A549 (cell line): ENCODE data around the gene SNRPA1. TPM values are rescaled to one million over a fixed set of nuclear protein-coding genes. Genes with fewer than 3 reads are reported as not detected.

Source experiments
- ATAC-seq, 2 experiments: fragments of 200-7000 bp in 1 of 2; fragments of >200 bp in 1 of 2; cut with Nextera tagmentation in 1 of 2; cut with Tn5 transposase in 1 of 2; 3 replicates each; pipeline versions ENCODE4 v1.8.0 to v1.9.1; 2018 to 2020; ENCODE audit warnings: mild to moderate bottlenecking in 1 of 2, moderate library complexity in 1 of 2
- CTCF ChIA-PET: fragments of 300-600 bp; sonication (Branson Sonifier 250); formaldehyde crosslinking; extraction: SDS; loops from one replicate; lab custom pipeline; 2021; ENCODE audit warnings: antibody characterized with exemption, inconsistent platforms; lab: Yijun Ruan, JAX
- POLR2A ChIA-PET: fragments of 350-600 bp; formaldehyde crosslinking; extraction: SDS; loops from one replicate; lab custom pipeline; 2021; ENCODE audit warnings: antibody characterized with exemption, inconsistent platforms; lab: Yijun Ruan, JAX
- DNase-seq, 2 experiments: peaks; one replicate each; pipeline versions ENCODE4 v3.0.0 to v3.0.0-alpha.2; 2011 to 2016; ENCODE audit warnings: low read depth in 1 of 2, low spot score in 1 of 2
- FAIRE-seq: peaks from 2 replicates; lab custom pipeline; 2011; peaks lifted over from hg19 to GRCh38; lab: Jason Lieb, UNC
- H3K27ac ChIP-seq, 2 experiments: fragments of >200 bp; sonication (Bioruptor Twin); formaldehyde crosslinking; 3 replicates each; pipeline ENCODE4 v1.5.1; 2016 to 2017
- H3K4me1 ChIP-seq: fragments of >200 bp; sonication (Bioruptor Twin); formaldehyde crosslinking; 3 replicates; pipeline ENCODE4 v1.6.1; 2016
- H3K4me2 ChIP-seq: fragments of >200 bp; sonication (Bioruptor Twin); formaldehyde crosslinking; 3 replicates; pipeline ENCODE4 v1.6.1; 2016
- H3K4me3 ChIP-seq: fragments of >200 bp; sonication (Bioruptor Twin); formaldehyde crosslinking; 3 replicates; pipeline ENCODE4 v1.5.1; 2016
- H3K9me3 ChIP-seq: fragments of >200 bp; sonication (Bioruptor Twin); formaldehyde crosslinking; 3 replicates; pipeline ENCODE4 v1.6.1; 2016
- CBX8 ChIP-seq: fragments of 200-600 bp; sonication (generic); IDR thresholded peaks from 2 replicates; pipeline ENCODE4 v1.6.1; 2016
- CHD2 ChIP-seq: fragments of 150-350 bp; IDR thresholded peaks from 2 replicates; pipeline ENCODE4 v1.6.1; 2014; ENCODE audit warnings: low read length; ENCODE audit not compliant: partially characterized antibody
- EHF ChIP-seq: fragments of 250-450 bp; sonication (Bioruptor Pico); IDR thresholded peaks from 2 replicates; pipeline ENCODE4 v1.5.0; 2020; ENCODE audit warnings: mild to moderate bottlenecking
- ESRRA ChIP-seq: fragments of 150-350 bp; IDR thresholded peaks from 2 replicates; pipeline ENCODE4 v1.6.1; 2014; ENCODE audit warnings: mild to moderate bottlenecking, low read length, borderline replicate concordance
- FOSB ChIP-seq: fragments of 250-450 bp; sonication (Bioruptor Pico); IDR thresholded peaks from 2 replicates; pipeline ENCODE4 v1.5.0; 2020; ENCODE audit warnings: mild to moderate bottlenecking, moderate library complexity
- FOXS1 ChIP-seq: fragments of 250-450 bp; sonication (Bioruptor Pico); IDR thresholded peaks from 2 replicates; pipeline ENCODE4 v1.5.0; 2020; ENCODE audit warnings: mild to moderate bottlenecking, moderate library complexity
- GATA3 ChIP-seq: IDR thresholded peaks from 2 replicates; pipeline ENCODE4 v1.6.1; 2012; ENCODE audit warnings: borderline replicate concordance
- HDAC2 ChIP-seq: fragments of 200-600 bp; sonication (generic); IDR thresholded peaks from 2 replicates; pipeline ENCODE4 v1.6.1; 2016
- HOXA7 ChIP-seq: fragments of 250-450 bp; sonication (Bioruptor Pico); IDR thresholded peaks from 2 replicates; pipeline ENCODE4 v1.5.0; 2020; ENCODE audit warnings: mild to moderate bottlenecking, moderate library complexity
- HOXB13 ChIP-seq: fragments of 250-450 bp; sonication (Bioruptor Pico); IDR thresholded peaks from 2 replicates; pipeline ENCODE4 v1.5.0; 2020; ENCODE audit warnings: low read depth, mild to moderate bottlenecking, moderate library complexity
- JUN ChIP-seq, 2 experiments: fragments of >200 bp; sonication (Bioruptor Twin); formaldehyde crosslinking; IDR thresholded peaks; 2 replicates in 1 of 2; 3 replicates in 1 of 2; pipeline ENCODE4 v1.6.1; 2016 to 2017
- MYC ChIP-seq: IDR thresholded peaks from 2 replicates; pipeline ENCODE4 v1.6.1; 2012; ENCODE audit warnings: mild to moderate bottlenecking, inconsistent platforms, low read length, improper control_type of control experiment, borderline replicate concordance
- NFE2L2 ChIP-seq: fragments of 150-350 bp; conservative IDR thresholded peaks from 2 replicates; pipeline ENCODE4 v1.6.1; 2014; ENCODE audit warnings: low read length
- NR3C1 ChIP-seq: fragments of >200 bp; sonication (Bioruptor Twin); formaldehyde crosslinking; IDR thresholded peaks from 3 replicates; pipeline ENCODE4 v1.6.1; 2017
- PHF8 ChIP-seq: fragments of 200-600 bp; sonication (generic); IDR thresholded peaks from 2 replicates; pipeline ENCODE4 v1.6.1; 2016; ENCODE audit warnings: low read depth, mild to moderate bottlenecking, antibody characterized with exemption, moderate library complexity, borderline replicate concordance
- POLR2AphosphoS2 ChIP-seq: conservative IDR thresholded peaks from 2 replicates; pipeline ENCODE4 v1.6.1; 2012; ENCODE audit warnings: low read length, improper control_type of control experiment, inconsistent platforms
- RAD21 ChIP-seq, 2 experiments: fragments of >200 bp in 1 of 2; sonication (Bioruptor Twin) in 1 of 2; formaldehyde crosslinking in 1 of 2; IDR thresholded peaks in 1 of 2; conservative IDR thresholded peaks in 1 of 2; 2 replicates in 1 of 2; 3 replicates in 1 of 2; pipeline ENCODE4 v1.6.1; 2012 to 2018; ENCODE audit warnings: inconsistent platforms in 1 of 2
- RARB ChIP-seq: fragments of 250-450 bp; sonication (Bioruptor Pico); IDR thresholded peaks from 2 replicates; pipeline ENCODE4 v1.8.0; 2021; ENCODE audit warnings: mild to moderate bottlenecking, moderate library complexity
- RCOR1 ChIP-seq: fragments of 150-350 bp; IDR thresholded peaks from 2 replicates; pipeline ENCODE4 v1.6.1; 2014; ENCODE audit warnings: antibody characterized with exemption, low read length, low read depth
- RFX5 ChIP-seq: fragments of 450-650 bp; IDR thresholded peaks from 2 replicates; pipeline ENCODE4 v1.7.1; 2014; ENCODE audit warnings: antibody characterized with exemption, mild to moderate bottlenecking, moderate library complexity
- RNF2 ChIP-seq: fragments of 200-600 bp; sonication (generic); IDR thresholded peaks from 2 replicates; pipeline ENCODE4 v1.6.1; 2016; ENCODE audit warnings: low read depth, mild to moderate bottlenecking, antibody characterized with exemption, moderate library complexity, borderline replicate concordance
- SMC3 ChIP-seq: fragments of >200 bp; sonication (Bioruptor Twin); formaldehyde crosslinking; IDR thresholded peaks from 3 replicates; pipeline ENCODE4 v1.6.1; 2018; ENCODE audit warnings: inconsistent platforms
- ZNF302 ChIP-seq: fragments of 250-450 bp; sonication (Bioruptor Pico); IDR thresholded peaks from 2 replicates; pipeline ENCODE4 v1.9.0; 2021; ENCODE audit warnings: inconsistent platforms, mild to moderate bottlenecking, moderate library complexity
- WGBS: methylation state at CpG from one replicate; pipeline ENCODE4 v1.1.6; 2017; ENCODE audit errors: missing lambda C conversion rate; 5-methylcytosine and 5-hydroxymethylcytosine counted together
- polyA plus RNA-seq, 4 experiments: library from polyadenylated mRNA; depleted of rRNA in 3 of 4; stranded (reverse); fragments of >200 nt; fragmentation: RNase III in 1 of 4; extraction: RNeasy Plus Mini Kit Qiagen cat#74134 plus additional on column Dnase treatment in 1 of 4; gene quantifications; 2 replicates in 3 of 4; 3 replicates in 1 of 4; pipeline ENCODE4 v1.2.3, GENCODE V29; 2011 to 2017
- TF ChIP-seq, protein P1 (sequence below): fragments of 200-600 bp; sonication (generic); IDR thresholded peaks from 2 replicates; pipeline ENCODE4 v1.6.1; 2016; ENCODE audit warnings: antibody characterized with exemption, mild to moderate bottlenecking, moderate library complexity
- TF ChIP-seq, protein P2 (sequence below): IDR thresholded peaks from 2 replicates; pipeline ENCODE4 v1.6.1; 2012
- TF ChIP-seq, protein P3 (sequence below): fragments of 250-450 bp; sonication (Bioruptor Pico); IDR thresholded peaks from 2 replicates; pipeline ENCODE4 v1.5.0; 2021; ENCODE audit warnings: mild to moderate bottlenecking, moderate library complexity, borderline replicate concordance
- TF ChIP-seq, protein P4 (sequence below): fragments of 450-650 bp; IDR thresholded peaks from 2 replicates; pipeline ENCODE4 v1.6.1; 2014; ENCODE audit warnings: antibody characterized with exemption
- TF ChIP-seq, protein P5 (sequence below): fragments of >200 bp; sonication (Bioruptor Twin); formaldehyde crosslinking; IDR thresholded peaks from 3 replicates; pipeline ENCODE4 v1.6.1; 2016
- TF ChIP-seq, protein P6 (sequence below): IDR thresholded peaks from 2 replicates; pipeline ENCODE4 v1.6.1; 2012; ENCODE audit warnings: low read depth, borderline replicate concordance
- TF ChIP-seq, protein P7 (sequence below): IDR thresholded peaks from 2 replicates; pipeline ENCODE4 v1.6.1; 2012

The SNRPA1 gene
- polyA plus RNA-seq, 2 of the 4 experiments (the other 2 are of a cell fraction), result 140 to 177 TPM

DNA sequence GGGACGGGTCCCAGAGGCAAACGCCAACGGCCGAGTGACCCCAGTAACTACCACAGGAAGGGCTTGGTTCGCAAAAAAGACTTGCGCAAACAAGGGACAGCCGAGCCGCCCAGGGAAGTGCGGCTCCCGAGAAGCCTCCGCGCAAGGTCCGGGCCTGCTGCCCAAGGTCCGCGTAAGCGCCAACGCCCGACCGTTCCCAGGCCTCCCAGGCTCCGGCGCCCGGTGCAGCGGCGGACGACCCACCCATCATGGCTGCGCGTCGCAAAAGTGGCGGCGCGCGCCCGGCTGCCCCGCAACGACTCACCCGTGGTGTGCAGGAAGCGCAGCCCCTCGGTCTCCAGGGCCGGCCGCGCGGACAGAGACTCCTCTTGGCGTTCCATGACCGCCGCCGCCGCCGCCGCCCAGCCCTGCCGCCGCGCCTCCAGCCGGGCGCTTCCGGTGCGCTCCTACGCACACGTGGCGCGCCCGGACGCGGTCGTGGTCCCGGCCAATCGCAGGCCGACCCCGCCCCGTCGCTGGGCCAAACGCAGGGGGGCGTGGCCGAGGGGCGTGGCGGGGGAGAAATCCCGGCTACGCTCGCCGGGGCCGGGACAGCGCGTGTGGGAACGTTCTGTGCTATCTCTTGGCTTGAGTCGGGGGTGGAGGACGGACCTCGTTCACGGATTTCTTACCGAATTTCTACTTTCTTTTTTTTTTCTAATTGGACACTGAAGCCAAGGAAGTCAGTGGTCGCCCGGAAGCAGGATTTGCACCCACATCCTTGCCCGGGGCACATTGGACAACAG is 17.8 kb downstream of the SNRPA1 start, which contains the start of gene SELENOS:
Gene SELENOS, minus strand, starts transcription at position 448 of the 785 bp plus-strand sequence. Its CDS starts 68 bp downstream, at position 380.
- peak within 1 kb of the TSS; percentile 77 for H3K4me3 ChIP-seq
- FAIRE-seq (no peak), DNase-seq (peak; percentile 76 to 91), ATAC-seq (peak; percentile 93 to 96)
- peaks cover 13% of the 10 kb centered on the region for H3K4me1 ChIP-seq
- CTCF ChIA-PET, result interaction anchor here (1.0 to 2.5 kb wide), 5 partner anchors 11 to 364 kb away, joined by 3 to 29 read pairs (median 6); partner anchors contain the start of gene SNRPA1
- H3K4me2 ChIP-seq, result peak within 1 kb of the TSS; percentile 78
- WGBS, result 1% methylated on average over 32 of the region's 91 CpGs
- no peaks in the 10 kb centered on the region for H3K9me3 ChIP-seq
- H3K27ac ChIP-seq, result peak within 1 kb of the TSS; percentile 84 to 91
- POLR2A ChIA-PET, result interaction anchor here (1.2 kb wide), 1 partner anchor 18 kb away, joined by 4 read pairs; the partner anchor contains the start of gene SNRPA1
- TF ChIP-seq PHF8 (peak; percentile 93), FOXS1 (CRISPR knock-in tag) (no peak), RARB (CRISPR knock-in tag) (no peak), GATA3 (no peak), NR3C1 (no peak), FOSB (no peak), CHD2 (no peak), MYC (peak; percentile 90), RNF2 (no peak), RFX5 (peak; percentile 83), HOXA7 (no peak), RCOR1 (no peak), EHF (no peak), SMC3 (no peak), NFE2L2 (no peak), ESRRA (no peak), JUN (IDR thresholded peaks at IDR 0.05) (peak; percentile 75 to 88), ZNF302 (CRISPR knock-in tag) (no peak), RAD21 (conservative IDR thresholded peaks at IDR 0.05 in 1 of 2, IDR thresholded peaks at IDR 0.05 in 1 of 2) (no peak), HOXB13 (no peak), HDAC2 (no peak), CBX8 (no peak), POLR2AphosphoS2 (no peak)
- TF ChIP-seq, protein P1, sequence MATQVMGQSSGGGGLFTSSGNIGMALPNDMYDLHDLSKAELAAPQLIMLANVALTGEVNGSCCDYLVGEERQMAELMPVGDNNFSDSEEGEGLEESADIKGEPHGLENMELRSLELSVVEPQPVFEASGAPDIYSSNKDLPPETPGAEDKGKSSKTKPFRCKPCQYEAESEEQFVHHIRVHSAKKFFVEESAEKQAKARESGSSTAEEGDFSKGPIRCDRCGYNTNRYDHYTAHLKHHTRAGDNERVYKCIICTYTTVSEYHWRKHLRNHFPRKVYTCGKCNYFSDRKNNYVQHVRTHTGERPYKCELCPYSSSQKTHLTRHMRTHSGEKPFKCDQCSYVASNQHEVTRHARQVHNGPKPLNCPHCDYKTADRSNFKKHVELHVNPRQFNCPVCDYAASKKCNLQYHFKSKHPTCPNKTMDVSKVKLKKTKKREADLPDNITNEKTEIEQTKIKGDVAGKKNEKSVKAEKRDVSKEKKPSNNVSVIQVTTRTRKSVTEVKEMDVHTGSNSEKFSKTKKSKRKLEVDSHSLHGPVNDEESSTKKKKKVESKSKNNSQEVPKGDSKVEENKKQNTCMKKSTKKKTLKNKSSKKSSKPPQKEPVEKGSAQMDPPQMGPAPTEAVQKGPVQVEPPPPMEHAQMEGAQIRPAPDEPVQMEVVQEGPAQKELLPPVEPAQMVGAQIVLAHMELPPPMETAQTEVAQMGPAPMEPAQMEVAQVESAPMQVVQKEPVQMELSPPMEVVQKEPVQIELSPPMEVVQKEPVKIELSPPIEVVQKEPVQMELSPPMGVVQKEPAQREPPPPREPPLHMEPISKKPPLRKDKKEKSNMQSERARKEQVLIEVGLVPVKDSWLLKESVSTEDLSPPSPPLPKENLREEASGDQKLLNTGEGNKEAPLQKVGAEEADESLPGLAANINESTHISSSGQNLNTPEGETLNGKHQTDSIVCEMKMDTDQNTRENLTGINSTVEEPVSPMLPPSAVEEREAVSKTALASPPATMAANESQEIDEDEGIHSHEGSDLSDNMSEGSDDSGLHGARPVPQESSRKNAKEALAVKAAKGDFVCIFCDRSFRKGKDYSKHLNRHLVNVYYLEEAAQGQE, result 0 out of 2 replicates have a peak, but pooled peaks have one; percentile 13
- TF ChIP-seq, protein P2, sequence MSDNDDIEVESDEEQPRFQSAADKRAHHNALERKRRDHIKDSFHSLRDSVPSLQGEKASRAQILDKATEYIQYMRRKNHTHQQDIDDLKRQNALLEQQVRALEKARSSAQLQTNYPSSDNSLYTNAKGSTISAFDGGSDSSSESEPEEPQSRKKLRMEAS, result peak; percentile 85
- TF ChIP-seq, protein P3, sequence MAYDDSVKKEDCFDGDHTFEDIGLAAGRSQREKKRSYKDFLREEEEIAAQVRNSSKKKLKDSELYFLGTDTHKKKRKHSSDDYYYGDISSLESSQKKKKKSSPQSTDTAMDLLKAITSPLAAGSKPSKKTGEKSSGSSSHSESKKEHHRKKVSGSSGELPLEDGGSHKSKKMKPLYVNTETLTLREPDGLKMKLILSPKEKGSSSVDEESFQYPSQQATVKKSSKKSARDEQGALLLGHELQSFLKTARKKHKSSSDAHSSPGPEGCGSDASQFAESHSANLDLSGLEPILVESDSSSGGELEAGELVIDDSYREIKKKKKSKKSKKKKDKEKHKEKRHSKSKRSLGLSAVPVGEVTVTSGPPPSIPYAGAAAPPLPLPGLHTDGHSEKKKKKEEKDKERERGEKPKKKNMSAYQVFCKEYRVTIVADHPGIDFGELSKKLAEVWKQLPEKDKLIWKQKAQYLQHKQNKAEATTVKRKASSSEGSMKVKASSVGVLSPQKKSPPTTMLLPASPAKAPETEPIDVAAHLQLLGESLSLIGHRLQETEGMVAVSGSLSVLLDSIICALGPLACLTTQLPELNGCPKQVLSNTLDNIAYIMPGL, result no peak
- TF ChIP-seq, protein P4, sequence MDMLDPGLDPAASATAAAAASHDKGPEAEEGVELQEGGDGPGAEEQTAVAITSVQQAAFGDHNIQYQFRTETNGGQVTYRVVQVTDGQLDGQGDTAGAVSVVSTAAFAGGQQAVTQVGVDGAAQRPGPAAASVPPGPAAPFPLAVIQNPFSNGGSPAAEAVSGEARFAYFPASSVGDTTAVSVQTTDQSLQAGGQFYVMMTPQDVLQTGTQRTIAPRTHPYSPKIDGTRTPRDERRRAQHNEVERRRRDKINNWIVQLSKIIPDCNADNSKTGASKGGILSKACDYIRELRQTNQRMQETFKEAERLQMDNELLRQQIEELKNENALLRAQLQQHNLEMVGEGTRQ, result no peak
- TF ChIP-seq, protein P5, sequence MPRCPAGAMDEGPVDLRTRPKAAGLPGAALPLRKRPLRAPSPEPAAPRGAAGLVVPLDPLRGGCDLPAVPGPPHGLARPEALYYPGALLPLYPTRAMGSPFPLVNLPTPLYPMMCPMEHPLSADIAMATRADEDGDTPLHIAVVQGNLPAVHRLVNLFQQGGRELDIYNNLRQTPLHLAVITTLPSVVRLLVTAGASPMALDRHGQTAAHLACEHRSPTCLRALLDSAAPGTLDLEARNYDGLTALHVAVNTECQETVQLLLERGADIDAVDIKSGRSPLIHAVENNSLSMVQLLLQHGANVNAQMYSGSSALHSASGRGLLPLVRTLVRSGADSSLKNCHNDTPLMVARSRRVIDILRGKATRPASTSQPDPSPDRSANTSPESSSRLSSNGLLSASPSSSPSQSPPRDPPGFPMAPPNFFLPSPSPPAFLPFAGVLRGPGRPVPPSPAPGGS, result peak; percentile 74; the same call in 2 of the 3 replicates
- TF ChIP-seq, protein P6, sequence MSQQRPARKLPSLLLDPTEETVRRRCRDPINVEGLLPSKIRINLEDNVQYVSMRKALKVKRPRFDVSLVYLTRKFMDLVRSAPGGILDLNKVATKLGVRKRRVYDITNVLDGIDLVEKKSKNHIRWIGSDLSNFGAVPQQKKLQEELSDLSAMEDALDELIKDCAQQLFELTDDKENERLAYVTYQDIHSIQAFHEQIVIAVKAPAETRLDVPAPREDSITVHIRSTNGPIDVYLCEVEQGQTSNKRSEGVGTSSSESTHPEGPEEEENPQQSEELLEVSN, result peak; percentile 49
- TF ChIP-seq, protein P7, sequence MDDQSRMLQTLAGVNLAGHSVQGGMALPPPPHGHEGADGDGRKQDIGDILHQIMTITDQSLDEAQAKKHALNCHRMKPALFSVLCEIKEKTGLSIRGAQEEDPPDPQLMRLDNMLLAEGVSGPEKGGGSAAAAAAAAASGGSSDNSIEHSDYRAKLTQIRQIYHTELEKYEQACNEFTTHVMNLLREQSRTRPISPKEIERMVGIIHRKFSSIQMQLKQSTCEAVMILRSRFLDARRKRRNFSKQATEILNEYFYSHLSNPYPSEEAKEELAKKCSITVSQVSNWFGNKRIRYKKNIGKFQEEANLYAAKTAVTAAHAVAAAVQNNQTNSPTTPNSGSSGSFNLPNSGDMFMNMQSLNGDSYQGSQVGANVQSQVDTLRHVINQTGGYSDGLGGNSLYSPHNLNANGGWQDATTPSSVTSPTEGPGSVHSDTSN, result no peak
